ENCODE measurements around the gene FNDC7. TPM values are rescaled to one million over a fixed set of nuclear protein-coding genes. Genes with fewer than 3 reads are reported as not detected.
A peak's percentile ranks its signal among the peaks of the same experiment; 100 is the strongest.

Gene FNDC7
- total RNA-seq, 3 donors from 2014 or later: not detected

- H3K36me3 ChIP-seq (ENCODE audit: low read depth): no peaks in the 10 kb centered on the region
- ATAC-seq (peak; percentile 97), DNase-seq (peak; percentile 96 to 97 (median 96))
- TF ChIP-seq CTCF (IDR thresholded peaks at IDR 0.05): no peak
- peaks cover 7% of the 10 kb centered on the region for H3K4me1 ChIP-seq (ENCODE audit: low read depth)
- H3K4me3 ChIP-seq: peak within 1 kb of the TSS; percentile 82
- no peaks in the 10 kb centered on the region for H3K9me3 ChIP-seq
- intact Hi-C loops (cut with DNase I, micrococcal nuclease): no loop called here
Measured at GRCh38 chr1:108691942-108692723, 20.6 kb upstream of the FNDC7 start, which contains the start of gene PRPF38B. Gene PRPF38B, plus strand, starts transcription at chr1:108692310. Its CDS starts 282 bp downstream, at chr1:108692592.

DNA sequence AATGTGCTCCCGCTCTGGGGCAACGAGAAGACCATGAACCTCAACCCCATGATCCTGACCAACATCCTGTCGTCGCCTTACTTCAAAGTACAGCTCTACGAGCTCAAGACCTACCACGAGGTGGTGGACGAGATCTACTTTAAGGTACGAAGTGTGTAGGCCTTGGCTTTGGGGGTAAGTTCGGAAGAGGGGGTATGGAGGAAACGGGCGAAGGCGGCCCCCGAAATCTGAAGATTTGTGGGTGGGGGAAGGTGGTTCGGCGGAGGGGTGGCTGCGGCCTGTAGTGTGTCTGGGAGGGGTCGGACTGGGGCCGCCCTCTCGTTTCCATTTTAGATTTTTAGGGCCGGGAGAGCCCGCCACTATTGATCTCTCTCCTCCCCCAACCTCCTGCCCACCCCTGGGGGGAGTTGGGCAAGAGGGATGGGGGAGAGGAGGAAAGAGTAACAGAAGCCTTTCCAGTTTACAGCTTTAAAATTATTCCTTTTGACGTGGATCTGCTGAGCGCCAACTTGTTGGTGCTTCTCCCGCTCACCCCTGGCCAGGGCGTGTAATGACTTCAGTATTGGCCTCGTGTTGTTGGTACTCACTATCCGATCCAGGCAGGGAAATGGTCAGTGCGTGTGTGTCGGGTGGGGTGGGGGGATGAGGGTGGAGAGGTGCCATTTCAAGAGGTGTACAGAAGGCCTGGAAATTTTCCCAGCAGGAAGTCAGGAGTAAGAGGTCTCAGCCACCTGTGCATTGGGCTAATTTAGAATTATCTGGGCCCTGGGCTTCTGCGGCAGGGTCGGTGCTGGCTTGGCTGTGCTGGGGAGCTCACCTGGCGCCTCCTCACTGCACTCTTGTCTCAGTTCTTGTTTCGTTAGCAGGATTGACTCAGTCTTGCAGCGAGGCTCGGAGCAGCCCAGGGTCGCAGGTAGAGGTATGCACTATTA lies 19.7 kb upstream of the FNDC7 start:
- intact Hi-C loops (cut with DNase I, micrococcal nuclease): no loop called here
- TF ChIP-seq CTCF (IDR thresholded peaks at IDR 0.05): no peak
- Histone ChIP-seq H3K4me3 (peak overlapping the region; percentile 82), H3K36me3 (ENCODE audit: low read depth) (no peaks in the 10 kb centered on the region), H3K4me1 (ENCODE audit: low read depth) (peaks cover 7% of the 10 kb centered on the region), H3K9me3 (no peaks in the 10 kb centered on the region)
- DNase-seq (peak; percentile 66 to 78 (median 70)), ATAC-seq (peak; percentile 79)

DNA sequence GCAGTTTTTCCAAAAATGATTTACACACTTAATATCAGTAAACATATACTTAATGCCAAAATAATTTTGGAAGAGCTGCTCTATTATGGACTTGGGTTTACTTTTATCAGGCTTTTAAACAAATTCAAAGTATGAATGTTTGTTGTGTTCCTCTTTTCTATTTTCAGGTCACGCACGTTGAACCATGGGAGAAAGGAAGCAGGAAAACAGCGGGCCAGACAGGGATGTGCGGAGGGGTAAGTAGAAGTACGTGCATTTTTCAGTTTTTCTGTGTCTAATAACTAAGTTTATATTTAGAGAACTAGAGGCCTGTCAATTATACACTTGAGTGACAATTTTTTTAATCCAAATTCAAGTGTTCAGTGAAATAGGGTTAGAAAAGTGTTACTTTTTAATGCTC lies 17.2 kb upstream of the FNDC7 start:
- H3K9me3 ChIP-seq: no peaks in the 10 kb centered on the region
- intact Hi-C loops (cut with DNase I, micrococcal nuclease): no loop called here
- H3K4me1 ChIP-seq (ENCODE audit: low read depth): peaks cover 7% of the 10 kb centered on the region
- DNase-seq (no peak), ATAC-seq (no peak)
- no peak for TF ChIP-seq CTCF (IDR thresholded peaks at IDR 0.05)
- no peak overlapping the region for H3K4me3 ChIP-seq
- peaks cover 7% of the 10 kb centered on the region for H3K36me3 ChIP-seq (ENCODE audit: low read depth)

DNA sequence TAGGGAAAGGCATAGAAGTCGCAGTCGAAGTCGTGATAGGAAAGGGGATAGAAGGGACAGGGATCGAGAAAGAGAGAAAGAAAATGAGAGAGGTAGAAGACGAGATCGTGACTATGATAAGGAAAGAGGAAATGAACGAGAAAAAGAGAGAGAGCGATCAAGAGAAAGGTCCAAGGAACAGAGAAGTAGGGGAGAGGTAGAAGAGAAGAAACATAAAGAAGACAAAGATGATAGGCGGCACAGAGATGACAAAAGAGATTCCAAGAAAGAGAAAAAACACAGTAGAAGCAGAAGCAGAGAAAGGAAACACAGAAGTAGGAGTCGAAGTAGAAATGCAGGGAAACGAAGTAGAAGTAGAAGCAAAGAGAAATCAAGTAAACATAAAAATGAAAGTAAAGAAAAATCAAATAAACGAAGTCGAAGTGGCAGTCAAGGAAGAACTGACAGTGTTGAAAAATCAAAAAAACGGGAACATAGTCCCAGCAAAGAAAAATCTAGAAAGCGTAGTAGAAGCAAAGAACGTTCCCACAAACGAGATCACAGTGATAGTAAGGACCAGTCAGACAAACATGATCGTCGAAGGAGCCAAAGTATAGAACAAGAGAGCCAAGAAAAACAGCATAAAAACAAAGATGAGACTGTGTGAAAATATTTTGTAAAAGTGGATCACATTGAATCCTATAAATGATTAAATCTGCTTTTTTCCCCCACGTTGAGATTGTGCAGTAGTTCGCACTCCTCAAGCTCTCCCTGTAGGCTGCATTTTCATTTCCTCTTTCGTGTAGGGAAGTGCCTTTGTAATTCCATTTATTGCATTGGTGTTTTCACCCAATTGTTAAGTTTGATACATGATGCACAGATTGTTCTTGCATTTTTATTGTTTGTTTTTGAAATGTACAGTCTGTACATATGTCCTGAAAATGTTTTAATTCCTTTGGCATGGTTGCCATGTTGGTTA lies 13.1 kb upstream of the FNDC7 start:
- Histone ChIP-seq H3K4me1 (ENCODE audit: low read depth) (peaks cover 2% of the 10 kb centered on the region), H3K4me3 (no peak overlapping the region), H3K36me3 (ENCODE audit: low read depth) (peaks cover 7% of the 10 kb centered on the region), H3K9me3 (no peaks in the 10 kb centered on the region)
- ATAC-seq: peak; percentile 29
- DNase-seq: no peak
- TF ChIP-seq CTCF (IDR thresholded peaks at IDR 0.05): no peak
- intact Hi-C loops (cut with DNase I, micrococcal nuclease): no loop called here
